Measurements from ENCODE around the gene CWC22.
"Not testable (repeated sequence)": the region's sequence is repeated elsewhere in the genome, so short reads cannot be mapped to it uniquely, and the experiment has no call there.

Gene CWC22

GRCh38 chr2:180006781-180007579 is at the start of gene CWC22:
Gene CWC22 (minus strand): TSS chr2:180007297. CDS start chr2:179993341, 13,956 bp downstream.
- DNase-seq: peak; percentile 92

- DNase-seq: no peak
Measured at GRCh38 chr2:180056367-180057118, 49.4 kb upstream of the CWC22 start.

DNA sequence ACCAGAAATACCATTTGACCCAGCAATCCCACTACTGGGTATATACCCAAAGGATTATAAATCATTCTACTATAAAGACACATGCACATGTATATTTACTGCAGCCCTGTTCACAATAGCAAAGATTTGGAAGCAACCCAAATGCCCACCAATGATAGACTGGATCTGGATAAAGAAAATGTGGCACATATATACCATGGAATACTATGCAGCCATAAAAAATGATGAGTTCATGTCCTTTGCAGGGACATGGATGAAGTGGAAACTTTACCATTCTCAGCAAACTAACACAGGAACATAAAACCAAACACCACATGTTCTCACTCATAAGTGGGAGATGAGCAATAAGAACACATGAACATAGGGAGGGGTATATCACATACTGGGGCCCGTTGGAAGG is 47.5 kb upstream of the CWC22 start:
- DNase-seq: not testable (repeated sequence)

GRCh38 chr2:180050246-180050645 is 43.1 kb upstream of the CWC22 start:
- DNase-seq: no peak

DNA sequence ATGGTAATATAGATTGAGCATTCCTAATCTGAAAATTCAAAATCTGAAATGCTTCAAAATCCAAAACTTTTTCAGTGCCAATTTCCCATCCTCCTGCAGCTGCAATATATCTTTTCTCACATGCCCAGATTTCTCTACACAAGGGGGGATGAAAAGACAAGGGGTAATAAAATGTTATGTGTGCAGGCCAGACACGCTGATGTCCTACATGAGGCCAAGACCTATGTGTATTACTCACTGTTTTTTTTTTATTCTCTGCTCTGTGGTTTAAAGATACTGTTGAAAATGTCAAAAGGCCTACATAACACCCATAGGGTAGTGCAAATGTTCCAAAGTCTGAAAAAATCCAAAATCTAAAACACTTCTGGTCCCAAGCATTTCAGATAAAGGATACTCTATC is 41.2 kb upstream of the CWC22 start:
- no peak for DNase-seq

DNA sequence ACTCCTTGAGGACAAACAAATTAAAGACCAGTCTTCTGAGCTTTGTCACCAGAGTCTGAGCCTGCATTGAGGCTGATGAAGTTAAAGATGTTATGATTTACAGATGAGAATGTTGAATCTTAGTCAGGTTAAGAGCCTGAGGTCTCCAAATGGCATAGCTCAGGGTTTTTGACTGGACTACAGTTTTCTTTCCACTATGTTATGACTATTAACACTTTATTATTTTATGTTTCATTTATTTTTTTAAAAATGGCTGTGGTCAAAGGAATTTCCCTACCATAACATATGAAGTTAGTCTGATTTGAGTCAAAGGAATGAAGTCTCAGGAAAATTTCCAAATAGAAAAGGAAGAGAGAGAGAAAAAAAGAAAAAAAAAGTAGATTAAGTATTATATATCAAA is 39.7 kb upstream of the CWC22 start:
- no peak for DNase-seq

DNA sequence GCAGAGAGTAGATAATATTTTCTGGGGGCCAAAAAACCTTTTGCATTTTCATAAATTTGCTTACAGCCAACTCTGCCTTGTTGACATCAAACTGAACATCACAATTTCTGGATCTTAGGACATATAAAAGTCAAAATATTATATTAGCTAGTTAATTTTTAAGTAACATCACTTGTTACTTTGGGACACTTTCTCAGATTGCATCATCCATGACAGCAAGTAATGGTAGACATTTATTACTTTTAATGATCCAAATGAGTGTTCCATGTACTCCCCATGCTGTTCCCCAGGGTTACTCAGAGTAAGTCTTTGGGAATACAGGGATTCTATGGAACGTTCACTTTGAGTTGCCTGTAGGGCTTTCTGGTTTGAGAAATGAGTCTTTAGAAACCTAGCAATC is 39.1 kb upstream of the CWC22 start:
- no peak for DNase-seq

GRCh38 chr2:180040146-180040925 is 33.2 kb upstream of the CWC22 start:
- no peak for DNase-seq

DNA sequence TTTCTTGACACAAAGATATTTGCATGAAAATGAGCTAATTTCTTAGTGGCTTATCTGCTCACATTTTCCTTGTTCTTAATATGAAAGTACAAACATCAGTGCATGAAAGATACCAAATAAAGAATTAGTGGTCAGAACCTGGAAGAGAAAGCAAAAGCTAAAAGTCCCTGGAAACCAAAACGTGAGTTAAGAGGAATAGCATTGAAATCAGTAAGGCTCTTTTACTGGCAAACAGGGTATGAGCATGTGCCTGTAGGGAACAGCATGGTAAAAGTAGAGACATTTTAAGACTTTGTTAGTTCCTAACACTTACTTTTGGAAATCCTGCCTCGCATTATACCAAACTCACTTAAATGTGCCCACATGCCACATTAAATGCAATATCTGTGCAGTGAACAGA is 31.9 kb upstream of the CWC22 start:
- no peak for DNase-seq

DNA sequence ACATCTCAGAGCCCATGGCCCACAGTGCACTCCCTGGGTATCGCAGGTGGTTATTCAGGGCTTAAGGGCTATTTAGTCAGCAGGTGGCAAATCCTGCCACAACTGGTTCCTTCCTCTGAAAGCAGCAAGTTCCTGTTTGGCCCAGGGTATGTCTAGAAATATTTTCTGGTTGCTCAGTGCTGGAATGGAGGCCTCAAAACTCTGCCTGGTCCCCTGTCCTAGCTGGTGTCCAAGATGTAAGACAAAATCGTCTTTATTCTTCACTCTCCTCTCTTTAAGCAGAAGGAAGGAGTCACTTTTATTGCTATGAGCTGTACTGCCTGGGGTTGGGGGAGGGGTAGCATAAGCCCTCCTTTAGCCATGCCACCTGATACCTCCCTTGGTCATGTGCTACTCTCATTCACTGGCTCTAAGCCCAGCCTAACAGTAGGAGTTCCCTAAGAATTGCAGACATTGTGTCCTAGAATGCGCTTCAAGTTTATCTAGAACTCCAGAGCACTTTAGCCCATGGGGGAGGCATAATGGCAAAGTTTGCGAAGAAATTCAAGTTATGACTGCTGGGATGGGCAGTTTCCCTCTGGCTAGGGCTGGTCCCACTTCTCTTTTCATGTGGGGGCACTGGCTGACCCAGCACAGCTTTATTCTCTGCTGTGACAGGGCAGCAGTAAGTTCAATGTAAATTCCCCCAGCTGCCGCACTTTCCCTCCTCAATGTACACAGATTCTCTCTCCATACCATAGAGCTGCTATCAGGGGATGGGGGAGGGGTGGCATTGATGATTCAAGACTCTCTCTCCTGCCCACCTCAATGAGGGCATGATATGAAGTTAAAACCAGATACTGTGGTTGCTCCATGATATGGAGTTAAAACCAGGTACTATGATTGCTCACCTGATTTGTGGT is 27.1 kb upstream of the CWC22 start:
- peak; percentile 46 for DNase-seq

GRCh38 chr2:180029575-180029974 is 22.5 kb upstream of the CWC22 start:
- DNase-seq: no peak

DNA sequence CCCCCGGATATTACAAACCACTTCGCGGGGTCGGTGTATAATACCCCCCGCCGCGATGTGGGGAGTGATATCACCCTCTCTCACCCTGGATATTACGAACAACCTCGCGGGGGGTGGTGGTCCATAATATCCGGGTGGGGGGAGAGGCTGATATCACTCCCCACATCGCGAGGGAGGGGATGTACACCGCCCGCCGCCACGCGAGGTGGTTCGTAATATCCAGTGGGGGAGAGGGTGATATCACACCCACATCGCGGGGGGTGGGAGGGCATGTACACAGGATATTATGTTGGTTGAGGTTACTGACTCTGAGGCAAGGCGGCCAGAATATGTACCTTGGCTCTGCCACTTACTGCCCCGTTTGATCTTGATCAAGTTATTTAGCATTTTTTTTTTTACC is 14.8 kb upstream of the CWC22 start:
- no peak for DNase-seq

DNA sequence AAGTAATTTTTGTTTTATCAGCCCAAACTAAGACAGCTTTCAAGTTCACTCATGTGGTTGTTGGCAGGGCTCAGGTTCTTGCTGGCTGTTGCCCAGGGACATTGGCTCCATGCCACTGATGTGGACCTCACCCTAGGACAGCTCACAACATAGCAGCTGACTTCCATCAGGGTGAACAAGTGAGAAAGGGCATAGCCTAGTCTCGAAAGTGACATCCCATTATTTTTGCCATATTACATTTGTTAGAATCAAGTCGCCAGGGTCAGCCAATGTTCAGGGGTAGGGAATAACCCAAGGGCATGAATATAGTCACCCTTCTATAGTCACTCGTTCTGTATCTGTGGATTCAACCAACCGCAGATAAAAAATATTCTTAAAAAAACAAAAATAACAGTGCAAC is 10.7 kb upstream of the CWC22 start:
- peak; percentile 9 for DNase-seq

GRCh38 chr2:180016937-180017336 is 9.8 kb upstream of the CWC22 start:
- DNase-seq: no peak

DNA sequence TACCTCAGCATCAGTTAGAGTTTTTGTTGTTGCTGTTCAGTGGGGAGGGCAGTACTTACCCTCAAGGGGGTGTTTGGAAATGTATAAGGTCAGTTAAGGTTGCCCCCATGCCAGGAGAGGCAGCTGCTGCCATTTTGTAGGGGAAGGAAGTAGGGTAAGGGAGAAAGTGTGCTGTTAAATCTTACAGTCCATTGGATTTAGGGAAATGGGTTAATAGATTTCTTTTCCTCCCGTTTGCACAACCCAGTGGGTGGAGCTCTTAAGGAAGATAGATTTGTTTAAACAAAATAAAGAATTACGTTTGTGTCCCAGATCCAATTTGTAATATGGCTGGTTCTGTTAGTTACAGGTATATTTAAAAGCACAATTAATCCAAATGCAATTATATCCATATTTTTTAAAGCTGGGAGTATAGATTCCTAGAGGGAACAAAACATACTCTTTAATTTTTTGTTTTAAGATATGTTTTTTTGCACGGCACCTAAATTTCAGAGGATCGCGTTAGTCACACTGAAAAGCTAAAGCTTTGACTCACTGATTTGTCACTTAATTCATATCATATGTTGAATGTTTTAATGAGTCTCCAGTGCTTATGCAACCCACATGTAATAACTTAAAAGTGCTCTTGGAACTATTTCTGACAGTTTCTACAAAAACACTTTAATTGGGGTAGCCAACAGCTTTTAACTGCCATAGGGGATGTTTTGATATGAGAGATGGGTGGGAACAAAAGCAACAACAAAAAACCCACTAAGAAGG is 9.0 kb upstream of the CWC22 start:
- no peak for DNase-seq

- DNase-seq: no peak
Measured at GRCh38 chr2:180012523-180012922, 5.4 kb upstream of the CWC22 start.

- DNase-seq: no peak
Measured at GRCh38 chr2:180010701-180011100, 3.6 kb upstream of the CWC22 start.

DNA sequence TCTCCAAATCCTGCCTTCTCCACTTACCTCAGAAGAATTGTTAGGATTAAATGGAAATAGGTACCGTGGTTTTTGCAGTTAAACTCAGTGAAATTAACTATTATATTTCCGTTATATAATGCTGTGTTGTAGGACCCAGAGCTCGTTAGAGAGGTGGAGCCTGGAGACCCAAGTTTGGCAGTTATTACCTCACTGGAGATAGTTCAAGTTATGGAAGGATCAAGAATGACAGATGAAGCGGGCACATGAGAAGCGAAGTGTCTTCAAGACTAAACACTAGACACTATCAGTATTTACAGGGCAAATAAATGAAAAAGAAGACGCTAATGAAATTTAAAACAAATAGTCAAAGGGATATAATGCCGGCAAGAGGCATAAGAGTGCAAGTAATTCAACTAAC is 866 bp downstream of the CWC22 start:
- peak; percentile 7 for DNase-seq

DNA sequence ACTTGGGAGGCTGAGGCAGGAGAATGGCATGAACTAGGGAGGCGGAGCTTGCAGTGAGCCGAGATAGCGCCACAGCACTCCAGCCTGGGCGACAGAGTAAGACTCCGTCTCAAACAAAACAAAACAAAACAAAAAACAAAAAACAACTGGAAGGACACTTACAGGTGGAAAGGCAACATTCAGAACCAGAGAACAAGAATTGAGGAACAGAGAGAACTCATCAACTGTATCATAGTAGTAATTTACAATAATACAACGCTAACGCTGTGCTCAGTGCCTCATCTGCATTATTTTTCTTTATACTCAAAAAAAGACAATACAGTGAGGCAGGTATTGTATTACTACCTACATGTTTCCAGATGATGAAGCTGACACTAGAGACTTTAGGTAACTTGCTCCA is 1.6 kb downstream of the CWC22 start:
- DNase-seq: not testable (repeated sequence)

GRCh38 chr2:180004731-180005130 is 2.4 kb downstream of the CWC22 start:
- DNase-seq: no peak

GRCh38 chr2:180003559-180003958 is 3.5 kb downstream of the CWC22 start:
- no peak for DNase-seq

DNA sequence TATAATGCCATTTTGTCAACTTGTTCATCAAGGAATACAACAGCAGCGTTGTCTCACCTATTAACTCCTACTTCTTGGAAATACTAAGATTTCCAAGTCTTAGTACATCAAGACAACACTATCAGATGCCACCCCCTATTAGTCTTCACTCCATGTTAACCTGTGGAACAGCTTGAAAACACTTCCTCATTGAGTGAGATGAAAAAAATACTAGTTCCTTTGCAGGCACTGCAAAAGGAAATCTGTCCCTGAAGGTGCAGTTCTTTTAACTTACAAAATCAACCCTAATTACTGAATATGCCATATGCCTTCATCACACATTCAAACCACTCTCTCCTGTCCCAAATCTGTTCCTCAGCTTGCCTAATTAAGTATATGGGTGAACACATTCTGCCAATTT is 4.0 kb downstream of the CWC22 start:
- no peak for DNase-seq

Data from RPMI8226 (cell line).